Glomerular visceral epithelial cell (primary cell): ENCODE measurements around the gene SHE.
"Not testable (repeated sequence)": the region's sequence is repeated elsewhere in the genome, so short reads cannot be mapped to it uniquely, and the experiment has no call there.

ENCODE experiments used
- DNase-seq: peaks from one replicate; pipeline ENCODE4 v3.0.0-alpha.2; 2016; ENCODE audit errors: extremely low spot score

Gene SHE

DNA sequence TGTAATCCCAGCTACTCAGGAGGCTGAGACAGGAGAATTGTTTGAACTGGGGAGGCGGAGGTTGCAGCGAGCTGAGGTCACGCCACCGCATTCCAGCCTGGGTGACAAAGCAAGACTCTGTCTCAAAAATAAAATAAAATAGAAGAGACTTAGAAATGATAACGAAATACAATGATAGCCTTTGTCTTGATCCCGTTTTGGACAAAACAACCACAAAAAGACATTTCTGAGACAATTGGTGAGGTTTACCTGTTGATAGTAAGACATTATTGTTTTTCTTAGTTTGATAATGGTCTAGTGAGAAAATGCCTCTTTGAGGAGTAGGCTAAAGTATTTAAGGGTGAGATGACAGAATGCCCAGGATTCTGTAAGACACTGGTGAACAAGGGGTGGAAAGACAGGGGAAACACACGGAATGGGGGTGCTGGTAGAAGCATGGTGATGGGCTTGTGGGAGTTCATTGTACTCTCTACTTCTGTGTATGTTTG, 11.9 kb upstream of the SHE start:
- no peak for DNase-seq

DNA sequence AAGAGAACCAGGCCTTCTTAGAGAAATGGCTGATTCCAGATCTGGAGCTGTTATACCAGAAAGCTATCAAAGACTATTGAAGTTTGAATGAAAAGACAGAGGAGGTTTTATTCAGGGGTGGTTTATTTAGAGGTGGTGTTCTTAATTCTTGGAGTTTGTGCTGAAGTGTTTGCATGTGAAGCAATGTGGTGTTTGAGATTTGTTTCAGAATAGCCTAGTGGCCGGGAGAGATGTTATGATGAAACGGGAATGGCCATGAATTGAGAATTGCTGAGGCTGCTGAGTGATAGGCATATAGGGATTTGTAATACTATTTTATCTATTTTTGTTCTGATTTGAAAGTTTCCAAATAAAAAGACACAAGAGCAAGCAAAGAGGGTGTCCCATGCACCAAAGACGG, 10.5 kb upstream of the SHE start:
- no peak for DNase-seq

GRCh38 chr1:154503898-154504297, 1.7 kb upstream of the SHE start:
- DNase-seq: no peak

DNA sequence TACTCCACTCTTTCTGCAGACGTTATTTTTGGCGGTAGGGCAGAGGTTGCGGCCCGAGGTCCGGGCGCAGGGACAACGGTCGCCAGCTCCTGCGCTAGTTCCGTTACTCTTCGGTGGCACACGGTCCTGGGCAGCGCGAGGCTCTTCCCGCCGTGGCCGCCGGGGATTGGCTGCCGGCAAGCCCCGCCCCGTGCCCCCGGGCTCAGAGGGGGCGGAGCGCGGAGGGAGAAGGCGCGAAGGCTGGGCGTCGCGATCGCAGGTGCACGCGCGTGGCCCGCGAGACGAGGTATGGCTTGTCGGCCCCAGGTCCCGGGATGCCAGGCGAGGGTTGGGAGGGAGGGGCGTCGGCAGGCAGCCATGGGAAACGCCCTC, 518 bp upstream of the SHE start:
- DNase-seq: no peak

GRCh38 chr1:154501423-154502065, 668 bp downstream of the SHE start:
- DNase-seq: no peak

DNA sequence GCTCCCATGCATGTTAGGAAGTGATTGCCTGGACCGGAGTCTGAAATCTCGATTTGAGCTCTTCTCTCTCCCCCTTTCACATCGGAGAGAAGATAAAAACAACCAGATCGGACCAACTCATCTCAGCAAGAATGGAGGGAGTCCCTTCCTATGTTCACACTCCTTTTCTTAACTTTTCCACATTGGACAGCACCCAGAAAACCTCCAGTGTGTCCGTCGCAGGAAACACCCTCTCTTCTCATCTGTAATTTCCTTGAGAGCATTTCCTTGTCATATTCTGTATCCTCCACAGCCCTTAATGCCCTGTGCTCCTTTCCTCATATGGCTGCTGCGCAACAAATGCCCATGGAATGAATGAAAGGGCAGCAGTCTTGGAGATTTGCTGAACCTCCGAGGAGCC, 1.7 kb downstream of the SHE start:
- no peak for DNase-seq

GRCh38 chr1:154499446-154499845, 2.8 kb downstream of the SHE start:
- DNase-seq: no peak

DNA sequence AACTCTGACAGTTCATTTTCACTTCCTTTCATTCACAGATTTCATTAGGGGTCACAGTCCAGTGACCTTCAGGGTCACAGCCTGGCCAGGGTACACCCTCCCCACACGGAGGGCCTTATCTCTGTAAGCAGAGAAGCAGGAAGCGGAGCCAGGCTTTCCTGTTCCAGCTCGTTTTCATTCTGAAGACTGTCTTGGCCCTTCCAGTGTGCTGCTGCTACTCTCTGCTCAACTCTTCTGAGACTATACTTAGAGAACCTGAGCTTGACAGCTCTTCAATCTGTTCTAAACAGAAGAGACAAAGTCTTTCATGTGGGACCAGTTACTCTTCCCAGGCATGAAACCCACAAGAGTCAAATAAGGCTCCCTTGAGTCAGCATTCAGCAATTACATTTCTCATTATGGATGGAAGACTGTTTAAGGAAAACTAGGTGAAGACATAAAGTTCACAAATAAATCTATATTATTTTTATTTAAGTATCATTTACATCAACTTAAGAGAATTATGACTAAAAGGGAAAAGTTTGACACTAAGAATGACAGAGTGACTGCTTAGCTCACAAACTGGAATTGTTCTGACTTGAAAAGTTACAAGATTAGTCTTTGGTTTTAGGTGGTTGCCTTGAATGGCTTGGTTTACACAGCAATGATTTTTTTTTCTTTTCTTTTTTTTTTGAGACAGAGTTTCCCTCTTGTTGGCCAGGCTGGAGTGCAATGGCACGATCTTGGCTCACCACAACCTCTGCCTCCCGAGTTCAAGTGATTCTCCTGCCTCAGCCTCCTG, 5.0 kb downstream of the SHE start:
- DNase-seq: no peak

GRCh38 chr1:154496383-154496782, 5.8 kb downstream of the SHE start:
- no peak for DNase-seq

GRCh38 chr1:154495496-154496273, 6.5 kb downstream of the SHE start:
- no peak for DNase-seq

DNA sequence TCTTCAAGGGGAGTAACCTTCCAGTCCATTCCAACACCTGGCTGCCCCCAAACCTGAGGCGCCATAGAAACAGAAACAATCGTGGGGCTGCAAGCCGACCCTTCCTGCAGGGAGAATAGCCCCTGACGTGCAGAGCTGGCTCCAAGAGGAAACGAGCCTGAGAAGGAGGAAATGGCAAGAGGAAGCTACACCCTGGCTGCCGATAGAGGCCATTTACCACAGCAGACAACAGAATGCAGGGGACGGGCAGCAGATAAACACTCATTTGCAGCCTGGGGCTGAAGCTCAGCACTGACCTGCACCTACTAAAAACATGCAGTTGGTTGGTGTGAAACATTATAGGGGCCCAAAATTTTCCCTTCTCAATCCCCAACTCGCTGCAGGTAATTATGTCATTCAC, 8.9 kb downstream of the SHE start:
- DNase-seq: no peak

DNA sequence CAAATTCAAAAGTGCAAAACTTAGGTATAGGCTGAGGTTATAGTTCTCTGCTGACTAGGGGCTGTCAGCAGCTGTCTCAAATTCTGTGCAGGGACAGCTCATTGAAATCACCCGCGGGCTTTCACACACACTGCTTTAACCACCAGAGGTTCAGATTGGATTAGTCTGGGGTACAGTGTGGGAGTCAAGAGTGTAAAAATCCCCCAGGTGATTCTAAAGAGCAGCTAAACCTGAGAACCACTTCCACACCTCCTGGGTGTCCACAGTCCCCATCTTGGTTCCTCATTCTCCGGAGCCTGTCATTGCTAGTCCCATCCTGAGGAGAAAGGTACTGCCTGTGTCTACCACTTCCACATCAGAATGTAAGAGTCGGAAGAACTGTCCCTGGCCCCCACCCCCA, 10.1 kb downstream of the SHE start:
- DNase-seq: no peak

DNA sequence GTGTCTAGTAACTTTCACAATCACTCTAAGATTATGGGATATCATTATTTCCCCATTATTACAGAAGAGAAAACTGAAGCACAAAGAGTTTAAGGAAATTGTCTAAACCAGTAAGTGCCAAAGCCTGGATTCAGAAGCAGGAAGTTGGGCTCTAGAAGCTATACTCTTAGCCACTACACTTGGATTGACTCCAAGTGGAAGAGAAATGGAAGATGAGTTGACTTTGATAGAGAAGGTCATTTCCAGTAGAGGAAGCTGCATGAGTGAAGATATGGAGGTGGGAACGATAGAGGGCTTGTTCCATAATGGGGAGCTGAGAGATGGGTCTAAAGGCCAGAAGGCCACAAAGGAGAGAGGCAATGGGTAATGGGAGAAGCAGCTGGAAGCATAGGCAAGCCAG, 11.9 kb downstream of the SHE start:
- no peak for DNase-seq

DNA sequence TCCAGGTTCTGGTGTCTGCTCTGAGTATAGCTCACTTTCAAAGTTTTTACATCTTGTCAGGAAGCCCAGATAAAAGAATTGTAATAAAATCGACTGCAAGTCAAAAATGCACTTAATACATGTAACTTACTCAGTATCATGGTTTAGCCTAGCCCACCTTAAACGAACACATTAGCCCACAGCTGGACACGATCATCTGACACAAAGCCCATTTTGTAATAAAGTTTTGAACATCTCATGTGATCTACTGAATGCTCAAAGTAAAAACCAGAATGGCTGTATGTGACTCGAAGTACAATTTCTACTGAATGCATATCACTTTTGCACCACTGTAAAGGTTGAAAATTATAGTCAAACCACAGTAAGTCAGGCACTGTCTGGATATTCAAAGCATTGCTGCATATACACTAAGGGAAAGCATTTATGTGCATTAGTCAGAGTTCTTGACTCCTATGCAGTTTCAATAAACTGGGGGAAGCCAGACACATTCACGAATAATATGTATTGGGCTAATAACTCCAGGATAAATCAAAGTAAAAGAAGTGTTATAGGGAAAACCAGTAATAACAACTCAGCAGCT, 12.4 kb downstream of the SHE start:
- DNase-seq: no peak

DNA sequence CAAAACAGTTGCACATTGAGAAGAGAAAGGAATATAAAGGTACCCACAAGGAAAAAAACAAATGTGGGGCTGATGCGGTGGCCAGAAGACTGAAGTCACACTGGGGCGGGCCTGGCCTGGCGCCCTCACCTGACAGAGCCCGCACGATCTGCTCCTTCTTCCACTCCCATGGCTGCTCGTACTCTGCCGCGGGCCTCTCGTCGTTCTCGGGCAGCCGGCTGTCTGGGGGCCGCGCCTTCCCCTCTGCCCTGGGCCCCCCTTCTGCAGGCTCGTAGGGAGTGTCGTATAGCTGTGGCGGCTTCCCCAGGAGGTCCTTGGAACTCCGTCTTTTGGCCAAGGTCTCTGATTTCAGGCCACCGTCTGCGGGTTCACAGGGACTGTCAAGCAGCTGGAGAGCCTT, 13.3 kb downstream of the SHE start:
- DNase-seq: no peak

DNA sequence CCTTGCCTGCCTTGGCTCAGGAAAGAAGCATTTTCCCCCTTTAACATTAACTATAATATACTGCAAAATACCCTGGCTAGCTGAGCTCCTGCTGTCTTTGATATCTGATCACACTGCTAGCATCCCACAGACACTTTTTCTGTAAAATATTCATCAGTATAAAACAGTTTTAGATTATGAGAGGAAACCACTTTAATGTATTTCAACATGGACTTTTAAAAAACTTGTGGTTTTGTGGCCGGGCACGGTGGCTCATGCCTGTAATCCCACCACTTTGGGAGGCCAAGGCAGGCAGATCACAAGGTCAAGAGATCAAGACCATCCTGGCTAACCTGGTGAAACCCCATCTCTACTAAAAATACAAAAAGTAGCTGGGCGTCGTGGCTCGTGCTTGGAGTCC, 15.5 kb downstream of the SHE start:
- not testable (repeated sequence) for DNase-seq

GRCh38 chr1:154485910-154486496, 16.2 kb downstream of the SHE start:
- no peak for DNase-seq

GRCh38 chr1:154485106-154485505, 17.1 kb downstream of the SHE start:
- DNase-seq: no peak

- peak; percentile 54 for DNase-seq
Observed at GRCh38 chr1:154483941-154484803, 18.0 kb downstream of the SHE start.

DNA sequence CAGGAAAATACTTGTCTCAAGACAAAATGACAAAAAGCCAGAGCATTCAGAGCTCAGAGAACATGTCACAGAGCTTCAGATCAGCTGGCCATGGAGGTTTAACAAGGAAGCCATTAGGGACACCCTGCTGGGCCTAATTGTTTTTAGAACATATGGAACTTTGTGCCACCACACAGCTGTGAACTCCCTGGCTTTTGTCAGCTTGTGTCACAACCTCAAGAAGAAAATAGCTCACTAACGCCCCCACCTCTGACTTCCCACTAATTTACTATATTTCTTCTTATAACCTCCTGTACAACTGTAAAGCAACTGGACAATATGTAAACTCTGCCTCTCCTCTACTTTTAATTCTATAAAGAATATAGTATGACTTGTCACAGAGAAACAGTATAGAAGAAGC, 21.2 kb downstream of the SHE start:
- DNase-seq: no peak
